Ureter (tissue), 1 donor: ENCODE measurements around the gene COG1. TPM values are rescaled to one million over a fixed set of nuclear protein-coding genes. Genes with fewer than 3 reads are reported as not detected.
A peak's percentile ranks its signal among the peaks of the same experiment; 100 is the strongest.

Experiments used
- DNase-seq: peaks from one replicate; pipeline ENCODE4 v3.0.0-alpha.2; 2020; ENCODE audit warnings: low spot score
- total RNA-seq: library from RNA; stranded (reverse); gene quantifications from one replicate; pipeline ENCODE4 v1.2.4, GENCODE V29; 2023
- donor health status: DM: yes; HTN: yes; CAD: no.

Gene COG1
- total RNA-seq, 1 donor from 2014 or later, result 47.1 TPM

DNA sequence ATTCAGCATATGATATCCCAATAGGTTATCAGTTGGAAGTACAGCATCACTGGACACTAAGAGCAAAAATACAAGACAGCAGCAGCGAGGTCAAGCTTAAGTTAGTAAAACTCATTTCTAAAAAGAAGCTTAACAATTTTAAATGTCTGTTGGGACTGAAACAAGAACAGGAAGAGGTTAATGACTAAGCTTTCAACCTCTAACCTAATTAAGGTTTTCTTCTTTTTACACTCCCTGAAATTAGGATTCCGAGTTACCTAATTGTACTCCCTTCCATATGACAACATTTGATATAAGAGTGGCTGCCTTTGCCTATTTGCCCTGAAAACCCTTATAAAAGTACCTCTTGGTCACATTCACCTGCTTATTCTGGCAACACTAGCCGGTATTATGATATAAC lies 34.5 kb downstream of the COG1 start:
- DNase-seq, result no peak

DNA sequence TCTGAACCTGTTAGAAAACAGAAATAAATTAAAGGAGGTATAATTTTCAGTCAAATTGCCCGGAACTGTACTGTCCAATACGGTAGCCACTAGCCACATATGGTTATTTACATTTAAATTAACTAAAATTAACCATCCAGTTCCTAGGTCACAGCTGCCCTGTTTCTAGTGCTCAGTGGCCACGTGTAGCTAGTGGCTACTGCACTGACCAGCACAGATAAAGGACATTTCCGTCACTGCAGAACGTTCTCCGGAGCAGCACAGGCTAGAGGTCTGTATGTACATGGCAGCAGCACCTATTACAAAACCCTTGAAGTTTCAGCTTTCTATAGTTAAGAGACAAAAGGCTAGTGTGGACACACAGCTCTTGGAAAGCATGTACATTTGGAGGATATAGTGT lies 35.1 kb downstream of the COG1 start:
- no peak for DNase-seq

DNA sequence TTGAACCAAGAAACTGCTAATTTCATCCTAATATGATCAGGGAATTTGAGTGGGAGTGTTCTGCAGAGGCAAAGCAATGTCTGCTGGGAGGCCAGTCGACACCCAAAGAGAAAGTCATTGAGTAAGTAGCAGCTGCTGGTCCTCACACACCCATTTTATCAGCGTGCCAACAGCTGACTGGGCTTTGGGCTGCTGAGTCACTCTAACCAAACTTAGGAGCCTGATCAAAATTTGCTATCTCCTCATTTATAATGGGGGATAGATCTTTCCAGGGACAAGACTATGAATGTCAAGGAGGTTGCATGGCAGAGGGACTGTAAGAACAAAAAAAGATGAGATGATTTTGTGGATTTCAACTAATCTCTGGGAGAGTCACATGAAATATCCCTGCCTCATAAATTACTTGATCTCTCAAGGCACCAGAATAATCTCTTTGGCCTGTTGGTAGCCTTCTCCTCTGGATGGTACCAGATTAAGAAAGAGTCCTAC lies 35.9 kb downstream of the COG1 start:
- peak; percentile 66 for DNase-seq

DNA sequence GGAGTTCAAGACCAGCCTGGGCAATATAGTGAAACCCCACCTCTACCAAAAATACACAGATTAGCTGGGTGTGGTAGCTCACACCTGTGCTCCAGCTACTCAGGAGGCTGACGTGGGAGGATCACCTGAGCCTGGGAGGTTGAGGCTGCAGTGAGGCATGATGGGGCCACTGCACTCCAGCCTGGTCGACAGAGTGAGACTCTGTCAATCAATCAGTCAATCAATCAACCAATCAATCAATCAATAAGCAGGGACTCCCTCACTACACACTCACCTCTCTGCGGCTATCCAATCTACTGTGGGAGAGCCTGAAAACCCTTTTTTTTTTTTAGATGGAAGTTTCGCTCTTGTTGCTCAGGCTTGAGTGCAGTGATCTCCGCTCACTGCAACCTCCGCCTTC lies 37.2 kb downstream of the COG1 start:
- no peak for DNase-seq

DNA sequence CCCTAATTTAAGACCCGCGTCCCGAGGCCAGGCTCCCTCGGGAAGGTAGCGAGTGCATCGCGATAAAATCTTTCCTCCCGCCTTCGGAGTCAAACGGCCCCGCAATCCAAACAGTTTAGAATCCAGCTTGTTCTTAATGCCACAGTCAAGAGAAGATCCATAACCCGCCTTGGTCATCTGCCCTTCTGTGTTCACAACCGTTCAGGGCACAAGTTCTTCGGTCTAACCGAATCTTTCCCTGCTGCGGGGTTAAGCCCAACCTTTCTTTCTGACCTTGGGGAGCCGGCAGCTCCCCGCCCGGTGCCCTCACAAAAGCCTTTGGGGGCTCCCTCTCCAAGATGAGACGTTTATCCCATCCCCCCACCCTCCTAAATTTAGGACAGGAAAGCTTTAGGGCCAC lies 38.5 kb downstream of the COG1 start:
- DNase-seq, result no peak

DNA sequence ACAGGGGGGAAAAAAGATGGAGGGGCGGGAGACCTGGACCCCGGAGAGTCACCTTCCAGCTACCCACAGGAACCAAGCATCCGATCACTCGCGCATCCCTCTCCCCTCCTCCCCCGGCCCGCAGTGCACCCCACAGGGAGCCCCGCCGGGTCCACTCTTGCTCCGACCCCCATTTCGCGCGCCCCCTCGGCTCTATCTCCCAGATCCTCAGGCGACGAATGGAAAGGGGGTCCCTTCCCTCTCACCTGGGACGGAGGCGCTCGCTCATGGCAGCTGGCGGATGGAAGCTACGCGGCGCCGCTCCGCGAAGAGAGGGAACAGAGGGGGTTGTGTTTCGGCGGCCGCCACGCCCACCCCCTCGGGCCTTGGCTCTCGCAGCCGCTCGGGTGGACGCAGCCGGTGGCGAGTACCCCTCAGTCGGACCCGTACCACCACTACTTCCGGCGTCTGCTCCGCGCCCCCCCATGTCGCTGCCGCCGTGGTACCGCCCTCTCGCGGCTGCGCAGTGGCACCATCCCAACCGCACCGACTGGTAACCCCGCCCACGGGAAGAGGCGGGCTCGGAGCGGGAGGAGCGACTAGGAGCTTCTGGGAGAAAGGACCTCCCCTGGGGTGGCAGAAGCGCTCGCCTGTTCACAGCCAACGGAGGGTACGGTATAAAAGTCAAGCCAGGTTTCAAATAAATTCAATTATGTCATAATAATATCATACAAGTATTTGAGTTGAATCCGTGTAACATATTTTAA lies 39.2 kb downstream of the COG1 start:
- peak; percentile 96 for DNase-seq

DNA sequence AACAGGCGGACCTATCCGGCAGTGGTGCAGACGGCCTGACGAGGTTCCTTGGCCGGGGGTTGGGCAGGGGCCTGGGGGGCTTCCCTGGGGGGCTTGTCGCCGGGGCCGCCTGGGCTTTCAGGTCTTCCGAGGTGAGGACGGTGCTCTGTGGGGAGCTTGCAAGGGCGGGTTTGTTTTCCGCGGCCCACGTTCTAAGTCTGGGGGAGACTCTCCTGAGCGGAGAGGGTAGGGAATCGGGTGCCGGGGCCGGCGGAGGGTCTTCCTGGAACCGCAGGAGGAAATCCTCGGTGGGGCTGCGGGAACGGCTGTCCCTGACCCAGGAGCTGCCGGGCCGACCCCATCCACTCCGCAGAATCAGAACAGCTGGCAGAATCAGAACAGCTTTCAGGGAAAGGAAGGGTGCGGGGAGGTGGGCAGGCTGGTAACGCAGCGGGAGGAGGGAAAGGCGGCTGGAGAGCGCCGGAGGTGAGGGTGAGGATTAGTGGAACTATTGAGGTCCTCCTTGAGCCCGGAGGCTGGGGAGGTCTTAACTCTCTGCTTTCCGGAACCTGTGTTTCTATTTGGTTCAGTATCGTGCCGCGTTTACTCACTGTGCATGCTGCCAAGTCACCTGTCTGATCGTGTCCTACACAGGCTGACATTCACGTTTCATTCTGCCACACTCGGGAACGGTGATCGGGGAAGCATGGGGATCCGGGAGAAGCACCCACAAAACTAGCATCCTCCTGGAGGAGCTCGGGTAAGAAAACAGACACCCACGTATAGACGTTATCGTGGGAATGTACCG lies 39.9 kb downstream of the COG1 start:
- peak; percentile 53 for DNase-seq

DNA sequence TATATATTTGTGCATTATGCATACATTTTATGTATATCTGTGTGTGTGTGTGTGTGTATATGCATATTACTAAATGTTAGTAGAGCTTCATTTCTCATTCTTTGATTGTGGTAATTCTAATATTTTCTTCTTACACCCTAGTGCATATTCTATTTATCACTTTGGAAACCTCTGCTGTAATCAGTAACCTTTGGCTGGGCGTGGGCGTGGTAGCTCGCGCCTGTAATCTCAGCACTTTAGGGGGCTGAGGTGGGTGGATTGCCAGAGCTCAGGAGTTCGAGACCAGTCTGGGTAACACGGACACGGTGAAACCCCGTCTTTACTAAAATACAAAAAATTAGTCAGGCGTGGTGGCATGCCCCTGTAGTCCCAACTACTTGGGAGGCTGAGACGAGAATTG lies 41.9 kb downstream of the COG1 start:
- DNase-seq, result no peak

DNA sequence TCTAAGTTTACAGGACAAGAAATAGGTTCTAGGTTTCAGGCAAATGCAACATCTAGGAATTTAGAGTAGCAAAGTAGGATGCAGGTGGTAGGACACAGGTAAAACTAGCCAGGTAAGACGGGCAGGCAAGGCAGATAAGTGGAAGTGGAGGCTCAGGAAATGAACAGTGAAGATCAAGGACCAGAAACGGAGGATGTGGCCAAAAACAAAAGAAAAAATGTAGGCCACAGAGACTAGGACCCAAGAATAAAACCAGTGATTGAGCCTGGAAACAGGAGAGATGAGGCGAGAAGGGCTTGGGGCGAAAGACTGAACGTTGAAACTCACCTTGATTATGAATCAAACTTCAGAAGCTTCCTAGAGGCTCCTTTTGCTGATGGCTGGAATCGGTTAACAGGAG lies 44.9 kb downstream of the COG1 start:
- DNase-seq, result no peak

DNA sequence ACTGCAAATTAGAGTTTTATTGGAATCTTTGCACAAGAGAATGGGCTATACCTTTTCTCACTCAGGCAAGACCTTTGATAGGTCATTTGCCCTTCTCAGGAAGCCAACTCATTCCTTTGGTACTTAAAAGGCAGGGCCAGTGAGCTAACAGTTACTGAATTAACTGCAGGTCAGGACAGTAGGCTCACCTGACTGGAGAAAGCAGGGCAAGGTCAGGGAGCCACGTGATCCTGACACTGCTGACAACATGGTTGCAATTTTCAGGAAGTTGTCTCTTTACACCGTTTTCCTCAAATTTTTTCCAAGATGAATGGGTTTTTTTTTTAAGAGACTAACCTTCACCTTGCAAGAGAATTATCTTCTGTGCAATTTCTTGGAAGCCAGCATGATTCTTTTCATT lies 47.7 kb downstream of the COG1 start:
- no peak for DNase-seq

DNA sequence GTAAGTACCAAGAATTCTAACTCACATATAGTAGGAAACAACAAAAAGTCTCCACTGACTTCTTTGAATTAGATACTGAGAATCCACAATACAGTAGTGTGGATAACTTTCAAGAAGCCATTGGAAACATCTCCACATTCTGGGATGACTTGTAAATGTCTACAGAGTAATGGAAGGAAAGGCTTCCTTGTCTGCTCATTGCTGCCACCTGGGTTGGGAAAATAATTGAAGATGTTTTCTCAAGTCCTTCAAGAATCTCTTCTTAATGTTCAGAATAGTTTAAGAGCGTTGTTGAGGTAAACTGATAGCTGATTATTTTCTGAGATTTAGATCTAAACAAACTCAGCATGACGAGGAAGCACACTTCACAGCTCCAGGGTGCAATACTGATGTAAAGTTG lies 54.9 kb downstream of the COG1 start:
- DNase-seq, result no peak

DNA sequence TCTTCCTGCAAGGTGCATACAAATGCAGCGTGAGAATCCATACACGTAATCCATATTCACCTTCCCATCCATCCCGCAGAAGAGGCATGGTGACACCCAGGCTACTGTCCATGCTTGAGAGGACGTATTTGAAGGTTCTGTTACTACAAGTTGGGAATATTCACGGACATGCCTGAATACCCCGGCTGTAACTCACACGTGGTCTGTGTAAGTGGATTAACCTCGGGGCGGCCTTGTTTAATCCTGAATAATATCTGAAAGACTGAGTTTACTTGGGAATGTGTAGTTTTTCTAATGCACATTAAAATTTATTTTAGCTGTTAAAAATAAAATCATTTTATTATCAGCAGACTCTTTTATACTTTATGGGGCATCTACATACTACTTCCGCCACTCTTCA lies 55.7 kb downstream of the COG1 start:
- DNase-seq, result no peak

DNA sequence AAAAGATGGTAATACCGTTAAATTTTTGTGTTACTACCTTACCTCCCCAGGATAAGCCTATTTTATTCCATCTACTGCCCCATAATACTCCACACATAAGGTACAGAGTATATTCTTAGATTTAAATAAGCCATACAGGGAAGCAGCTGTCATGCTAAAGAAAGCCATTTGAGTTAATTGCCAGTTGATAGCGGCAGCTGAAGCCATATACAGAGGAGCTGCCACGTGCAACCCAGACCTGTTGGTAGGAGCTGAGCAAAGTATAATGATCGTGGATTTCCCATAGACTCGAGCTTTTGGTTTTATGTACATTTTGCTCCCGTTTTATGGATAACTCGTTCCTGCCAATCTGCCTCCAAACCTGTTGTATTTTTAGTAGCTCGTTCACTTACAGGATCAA lies 56.8 kb downstream of the COG1 start:
- no peak for DNase-seq

DNA sequence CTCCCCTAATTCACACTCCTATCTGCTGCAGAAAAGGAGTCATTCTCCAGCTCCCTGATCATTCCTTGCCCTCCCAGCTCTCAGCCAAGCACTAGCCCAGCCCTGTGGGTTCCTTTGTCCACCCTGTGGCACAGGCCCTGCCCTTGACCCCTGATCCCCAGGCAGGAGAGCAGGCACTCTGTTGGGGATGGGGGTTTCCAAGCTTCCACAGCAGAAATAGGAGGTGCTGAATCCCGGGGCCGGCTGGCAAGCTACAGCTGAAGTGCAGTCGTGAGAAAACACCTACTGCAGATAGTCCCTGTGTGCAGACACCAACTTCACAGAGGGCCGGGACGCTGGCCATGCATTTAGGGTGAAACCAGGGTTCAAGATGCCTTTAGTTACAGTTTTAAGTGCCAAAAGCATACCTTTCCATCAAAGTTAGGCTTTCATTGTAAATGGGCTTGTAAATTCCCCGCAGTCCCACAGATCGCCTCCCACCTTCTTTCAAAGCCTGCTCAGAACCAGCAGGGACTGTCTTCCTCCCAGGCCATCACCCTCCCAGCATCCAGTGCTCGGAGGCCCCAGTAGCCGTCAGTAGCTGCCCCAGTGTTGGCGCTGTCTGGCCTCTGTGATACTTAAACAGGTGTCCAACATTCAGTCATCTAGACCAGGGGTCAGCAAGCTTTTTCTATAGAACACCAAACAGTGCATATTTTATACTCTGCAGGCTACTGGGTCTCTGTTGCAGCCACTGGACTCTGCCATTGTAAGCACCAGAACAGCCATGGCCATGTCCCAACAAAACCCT lies 58.2 kb downstream of the COG1 start:
- no peak for DNase-seq

DNA sequence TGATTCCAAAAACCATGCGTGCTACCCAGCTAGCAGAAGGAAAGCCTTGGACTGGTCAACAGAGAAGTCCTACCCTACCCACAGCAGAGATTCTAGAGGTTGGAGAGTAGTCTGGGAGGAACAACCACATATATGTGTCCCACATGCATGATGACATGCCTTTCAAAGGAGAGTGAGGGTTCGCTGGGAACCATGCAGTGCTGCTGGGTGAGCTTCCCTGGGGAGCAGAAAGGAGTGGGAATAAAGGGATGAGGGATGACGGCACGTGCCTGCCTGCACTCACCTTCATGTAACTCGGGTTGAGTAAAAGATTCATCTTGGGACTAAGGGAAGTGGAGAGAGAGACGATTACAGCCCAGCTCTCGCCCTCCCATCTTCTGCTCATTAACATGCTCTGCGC lies 59.0 kb downstream of the COG1 start:
- no peak for DNase-seq

DNA sequence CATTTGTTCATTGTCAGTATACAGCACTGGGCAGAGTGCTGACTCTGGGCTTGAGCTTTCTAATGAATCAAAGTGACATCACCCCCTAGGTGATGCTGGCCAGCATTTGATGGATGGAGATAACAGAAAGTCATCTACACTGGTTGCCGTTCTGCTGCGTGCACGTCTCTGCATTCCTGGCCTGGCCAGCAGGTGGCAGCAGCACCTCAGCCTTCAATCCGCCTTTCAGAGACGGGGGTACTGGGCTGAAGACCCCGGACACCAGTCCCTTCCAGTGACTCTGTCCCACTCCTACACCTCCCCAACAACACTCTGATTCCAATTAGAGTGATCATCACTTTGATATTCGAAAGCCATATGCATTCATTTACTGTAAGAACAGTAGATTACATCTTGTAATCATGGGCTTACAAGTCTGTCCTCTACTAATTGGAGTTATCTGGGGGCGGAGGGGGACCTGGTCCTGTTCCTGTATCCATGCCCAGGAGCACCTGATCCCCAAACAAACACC lies 62.9 kb downstream of the COG1 start:
- DNase-seq, result peak; percentile 56

DNA sequence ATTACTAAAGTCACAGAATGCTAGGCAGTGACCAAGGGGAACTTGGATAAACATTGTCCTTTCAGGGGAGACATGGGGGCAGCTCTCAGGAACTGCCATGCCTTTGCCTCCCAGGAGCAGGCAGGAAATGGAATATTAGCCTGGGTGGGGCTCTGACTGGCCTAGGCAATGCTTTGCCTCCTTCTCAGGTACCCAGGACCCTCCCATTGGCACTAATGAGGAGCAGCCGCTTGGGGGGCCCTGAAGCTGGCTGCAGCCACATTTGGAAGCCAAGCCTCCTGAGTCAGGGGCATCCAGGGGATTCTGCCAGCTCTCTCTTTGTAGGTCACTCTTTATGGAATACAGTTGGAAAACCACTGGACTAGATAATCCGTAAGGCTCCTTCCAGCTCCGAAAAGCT lies 63.4 kb downstream of the COG1 start:
- DNase-seq, result no peak

DNA sequence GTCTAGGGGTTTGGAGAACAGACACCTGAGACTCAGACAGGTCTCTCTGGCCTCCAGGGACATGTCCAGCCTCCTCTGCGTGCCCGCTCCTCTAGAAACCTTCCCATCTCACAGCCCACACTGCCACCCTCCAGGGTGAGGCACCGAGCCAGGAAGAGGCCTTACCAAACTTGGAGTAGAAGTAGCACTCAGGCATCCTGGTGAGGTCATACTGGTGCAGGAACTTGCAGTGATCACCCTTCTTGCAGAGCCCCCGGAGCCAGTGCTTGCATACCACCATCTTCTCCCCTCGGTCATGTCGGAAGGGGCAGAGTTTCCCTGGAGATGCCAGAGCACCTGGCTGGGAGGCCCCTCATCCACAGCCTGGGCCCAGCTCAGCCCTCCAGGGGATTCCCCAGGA lies 64.7 kb downstream of the COG1 start:
- DNase-seq, result no peak
